IPS-18c (cell line): ENCODE measurements around the gene LAMA2.

Experiments
- H3K4me3 ChIP-seq: 2 replicates; pipeline ENCODE4 v1.7.0; 2013; ENCODE audit warnings: low read depth, mild to moderate bottlenecking, low read length, moderate library complexity; ENCODE audit not compliant: insufficient read depth
- H3K9me3 ChIP-seq: one replicate; pipeline ENCODE4 v1.6.1; 2013; ENCODE audit warnings: mild to moderate bottlenecking, low read length, moderate library complexity; ENCODE audit not compliant: control insufficient read depth, insufficient read depth

The LAMA2 gene

DNA sequence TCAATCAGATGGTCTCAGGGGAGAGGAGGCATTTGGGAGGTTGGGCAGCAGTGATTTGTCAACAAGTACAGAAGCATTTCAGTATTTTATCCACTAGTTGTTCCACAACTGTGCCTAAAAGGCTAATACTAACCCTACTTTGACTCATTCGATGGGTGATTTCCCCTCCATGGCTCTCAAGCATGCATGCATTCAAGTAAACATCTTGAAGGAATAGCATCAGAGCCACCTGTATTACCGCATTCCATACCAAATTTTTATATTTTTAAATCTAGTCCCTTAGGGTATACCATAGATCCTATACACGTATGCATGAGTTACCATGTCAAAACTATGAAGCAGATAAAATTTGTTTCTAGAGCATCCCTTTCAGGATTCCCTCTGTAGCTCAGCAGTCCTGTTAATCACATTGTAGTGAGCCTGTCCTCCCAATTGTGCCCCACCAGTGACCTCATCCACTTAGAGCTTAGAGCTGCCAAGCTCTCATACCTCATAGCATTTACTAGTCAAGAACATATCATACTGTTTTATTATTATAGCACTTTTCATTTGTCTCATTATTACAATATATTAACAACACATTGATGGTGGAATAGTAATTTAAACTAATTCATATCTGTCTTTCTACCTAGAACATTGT is 213.8 kb downstream of the LAMA2 start:
- Histone ChIP-seq H3K4me3 (no peak overlapping the region), H3K9me3 (no peaks in the 10 kb centered on the region)

DNA sequence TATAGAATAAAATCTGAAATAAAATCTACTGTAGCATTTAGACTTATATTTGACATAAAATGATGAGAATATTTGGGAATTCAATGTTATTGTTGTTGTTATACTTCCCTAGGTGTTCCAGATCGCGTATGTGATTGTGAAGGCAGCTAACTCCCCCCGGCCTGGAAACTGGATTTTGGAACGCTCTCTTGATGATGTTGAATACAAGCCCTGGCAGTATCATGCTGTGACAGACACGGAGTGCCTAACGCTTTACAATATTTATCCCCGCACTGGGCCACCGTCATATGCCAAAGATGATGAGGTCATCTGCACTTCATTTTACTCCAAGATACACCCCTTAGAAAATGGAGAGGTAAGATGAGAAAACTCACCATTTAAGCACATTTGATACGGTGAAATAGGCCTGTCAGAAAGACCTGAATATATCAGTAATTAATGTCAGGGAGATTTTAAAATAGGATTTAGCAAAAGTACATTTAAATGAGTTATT is 215.2 kb downstream of the LAMA2 start:
- Histone ChIP-seq H3K9me3 (no peaks in the 10 kb centered on the region), H3K4me3 (no peak overlapping the region)

DNA sequence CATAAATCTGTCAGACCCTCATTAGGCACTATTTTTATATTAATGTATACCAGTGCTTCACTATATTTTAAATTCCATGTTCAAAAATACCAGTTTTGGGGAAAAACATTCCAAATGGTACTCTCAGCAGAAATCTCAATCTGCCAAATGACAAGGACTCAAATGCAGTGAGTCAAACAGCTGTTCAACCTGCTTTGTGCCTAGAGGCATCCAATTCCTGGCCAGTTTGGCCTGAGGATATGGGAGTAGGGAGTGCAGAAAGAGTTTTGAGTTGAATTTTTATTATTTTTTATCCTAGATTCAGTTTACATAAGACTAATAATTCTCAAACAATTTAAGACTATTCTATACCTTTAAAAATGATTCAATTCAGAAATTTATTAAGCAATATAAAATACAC is 216.8 kb downstream of the LAMA2 start:
- Histone ChIP-seq H3K4me3 (no peak overlapping the region), H3K9me3 (no peaks in the 10 kb centered on the region)

DNA sequence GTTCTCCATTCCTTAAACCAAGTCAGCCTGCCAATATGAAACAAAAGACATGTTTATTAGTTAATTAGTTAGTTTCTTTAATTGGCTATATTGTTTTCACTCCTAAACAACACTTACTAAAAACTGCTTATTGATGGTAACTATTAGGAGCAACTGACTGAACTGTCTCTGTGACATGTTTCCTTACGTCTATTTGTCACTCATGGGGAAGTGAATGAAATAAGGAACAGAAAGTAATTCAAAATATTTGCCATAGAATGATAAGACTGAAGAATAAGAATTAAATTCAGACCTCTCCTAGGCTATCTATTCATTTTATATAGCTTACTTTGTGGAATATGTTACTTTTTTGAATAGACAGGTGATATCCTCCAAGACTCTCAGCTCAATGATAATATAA is 217.2 kb downstream of the LAMA2 start:
- no peak overlapping the region for H3K4me3 ChIP-seq
- H3K9me3 ChIP-seq = no peaks in the 10 kb centered on the region

DNA sequence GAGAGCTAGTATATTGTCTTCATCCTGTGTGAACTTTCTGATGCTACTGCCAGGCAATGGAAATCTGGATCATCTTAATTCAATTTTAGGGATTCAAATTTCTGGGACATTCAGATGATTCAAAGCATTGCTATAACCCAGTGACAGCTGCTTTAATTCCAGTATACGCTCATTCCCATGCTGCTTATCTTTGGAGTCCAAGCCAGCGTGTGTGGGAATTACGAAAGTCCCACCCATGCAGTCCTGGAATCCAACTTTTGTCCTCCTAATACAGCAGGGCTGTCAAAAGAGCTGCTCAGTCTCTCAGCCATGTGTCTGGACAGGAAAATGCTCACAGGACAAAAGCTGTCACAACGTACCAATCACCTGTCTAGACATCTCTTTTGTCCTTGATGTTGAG is 219.8 kb downstream of the LAMA2 start:
- Histone ChIP-seq H3K9me3 (no peaks in the 10 kb centered on the region), H3K4me3 (no peak overlapping the region)

DNA sequence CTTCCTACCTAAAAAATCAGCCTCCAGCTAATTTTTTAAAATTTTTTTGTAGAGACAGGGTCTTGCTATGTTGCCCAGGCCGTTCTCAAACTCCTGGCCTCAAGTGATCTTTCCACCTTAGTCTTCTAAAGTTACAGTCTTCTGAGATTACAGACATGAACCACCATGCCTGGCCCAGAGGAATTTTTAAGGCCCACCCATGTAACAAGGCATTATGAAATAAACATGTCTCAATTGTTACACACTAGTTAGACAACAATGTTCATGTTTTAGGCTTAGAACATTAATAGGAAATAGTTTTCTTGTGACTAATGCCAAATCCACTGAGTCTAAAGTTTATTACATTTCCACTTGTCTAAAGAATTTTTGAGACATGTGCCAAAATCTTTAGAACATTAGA is 221.2 kb downstream of the LAMA2 start:
- Histone ChIP-seq H3K4me3 (no peak overlapping the region), H3K9me3 (no peaks in the 10 kb centered on the region)

DNA sequence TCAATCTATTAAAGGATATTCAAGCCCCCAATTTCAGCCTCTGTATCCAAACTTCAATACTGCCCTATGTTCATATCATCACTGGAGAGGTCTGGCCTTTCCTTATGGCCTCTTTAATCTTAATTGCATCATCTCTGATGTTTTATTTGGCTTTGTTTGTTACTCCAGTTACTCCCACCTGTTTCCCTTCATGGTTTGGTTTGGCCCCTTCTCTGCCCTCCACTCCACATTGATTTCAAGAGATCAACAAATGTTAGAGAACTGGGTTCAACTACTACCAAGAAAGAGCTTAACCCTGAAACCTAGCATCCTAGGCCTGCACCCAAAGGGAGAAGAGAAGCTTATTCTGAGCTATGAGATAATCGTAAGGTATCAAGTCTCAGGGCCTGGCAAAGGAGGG is 221.6 kb downstream of the LAMA2 start:
- Histone ChIP-seq H3K4me3 (no peak overlapping the region), H3K9me3 (no peaks in the 10 kb centered on the region)

DNA sequence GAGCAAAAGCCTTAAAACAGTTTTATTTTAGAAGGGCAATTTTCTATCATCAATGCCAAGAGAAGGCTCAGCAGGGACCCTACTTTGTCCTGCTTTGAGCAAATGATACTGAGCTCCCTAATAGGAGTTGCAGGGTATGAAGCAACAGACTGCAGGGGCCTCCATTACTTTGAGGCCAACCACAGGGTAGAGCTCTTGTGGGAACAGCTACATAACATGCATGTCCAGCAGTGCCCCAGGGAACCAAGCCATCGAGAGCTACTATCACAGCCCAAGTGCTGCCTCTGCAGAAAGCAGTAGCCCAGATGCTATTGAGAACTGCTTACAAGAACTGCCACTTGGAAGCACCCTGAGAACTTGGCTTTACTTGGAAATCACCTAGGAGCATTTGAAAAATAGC is 222.1 kb downstream of the LAMA2 start:
- H3K9me3 ChIP-seq = no peaks in the 10 kb centered on the region

DNA sequence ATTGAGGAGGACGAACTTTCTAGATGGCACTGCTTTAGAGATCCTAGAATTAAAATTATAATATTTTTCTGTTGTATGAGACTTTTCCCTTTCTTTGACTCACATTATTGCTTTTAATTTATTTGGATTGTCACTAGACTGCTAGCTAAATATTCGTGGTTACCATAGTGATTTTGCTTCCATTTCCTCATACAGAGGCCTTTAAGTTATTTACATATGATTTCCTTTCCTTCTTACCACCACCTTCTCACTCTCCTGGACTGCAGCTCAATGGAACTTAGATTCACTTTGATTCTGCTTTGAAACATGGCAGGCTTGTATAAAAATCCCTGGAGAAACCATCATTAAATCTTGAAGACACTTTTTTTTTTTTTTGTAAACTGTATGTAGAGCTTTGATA is 222.9 kb downstream of the LAMA2 start:
- H3K4me3 ChIP-seq = no peak overlapping the region
- H3K9me3 ChIP-seq = no peaks in the 10 kb centered on the region

More for the DNA sequence above, 222.1 kb downstream of the LAMA2 start:
- H3K4me3 ChIP-seq = no peak overlapping the region

DNA sequence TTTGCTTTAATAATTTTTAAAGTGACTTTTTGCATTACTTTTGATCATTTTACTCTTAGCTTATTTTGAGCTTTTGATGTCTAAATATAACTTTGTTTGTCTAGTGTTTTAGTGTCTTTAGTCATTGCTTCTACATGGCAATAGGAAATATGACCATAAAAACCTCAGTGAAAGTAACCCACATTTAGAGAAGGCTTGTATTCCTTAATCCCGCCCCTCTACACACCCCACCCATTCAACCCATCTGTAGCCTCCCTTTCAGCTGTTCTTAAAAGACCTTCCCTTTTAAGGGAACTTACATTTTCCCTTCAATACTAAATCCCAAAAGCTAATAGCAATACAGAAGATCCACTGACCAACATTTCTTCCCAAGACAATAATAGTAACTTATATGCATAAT is 225.4 kb downstream of the LAMA2 start:
- H3K9me3 ChIP-seq = no peaks in the 10 kb centered on the region

DNA sequence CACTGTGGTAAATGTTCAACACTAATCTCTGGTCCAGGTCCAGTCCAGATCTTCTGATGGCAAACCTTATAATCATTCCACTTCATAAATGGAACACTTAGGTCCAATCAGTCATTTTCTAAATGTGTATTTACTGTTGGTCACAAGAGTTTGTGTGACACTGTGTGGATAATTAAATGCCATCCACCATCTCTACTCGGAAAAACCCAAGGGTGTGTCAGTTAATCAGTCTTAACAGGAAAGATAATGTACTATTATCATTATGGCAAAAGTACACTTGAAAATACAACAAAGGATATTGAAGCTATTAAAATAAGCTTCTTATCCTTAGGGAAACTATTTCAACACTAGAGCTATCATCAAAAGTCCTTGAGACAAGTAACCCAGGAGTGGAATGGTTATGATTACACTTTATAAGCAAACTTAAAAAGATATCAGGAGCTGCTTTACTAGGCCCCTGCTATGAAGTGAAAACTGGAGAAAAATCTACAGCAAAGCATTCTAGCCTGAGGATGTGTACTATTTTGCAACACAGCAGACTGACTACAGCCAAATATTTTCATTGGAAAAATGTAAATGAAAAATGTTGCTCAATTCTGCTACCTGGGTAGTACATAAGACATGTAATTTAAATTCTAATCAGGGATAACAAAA is 227.9 kb downstream of the LAMA2 start:
- Histone ChIP-seq H3K4me3 (no peak overlapping the region), H3K9me3 (no peaks in the 10 kb centered on the region)

More for the DNA sequence above, 225.4 kb downstream of the LAMA2 start:
- no peak overlapping the region for H3K4me3 ChIP-seq

DNA sequence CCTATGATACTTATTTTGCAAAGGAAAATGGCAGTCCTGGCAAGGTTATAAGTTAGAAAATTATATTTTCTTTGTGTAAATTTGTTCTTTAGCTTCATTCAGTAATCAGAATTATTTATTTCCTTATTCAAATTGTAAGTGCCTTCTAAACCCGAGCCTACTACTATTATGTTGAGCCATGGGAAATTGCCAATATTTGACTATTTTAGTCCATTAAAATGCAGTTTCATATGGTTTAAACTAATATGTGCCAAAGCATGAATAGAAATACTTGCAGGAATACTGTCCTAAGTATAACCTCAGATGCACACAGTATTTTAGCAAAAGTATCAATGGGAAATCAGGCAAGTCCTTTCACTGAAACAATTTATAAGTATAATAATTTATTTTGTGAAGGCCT is 228.4 kb downstream of the LAMA2 start:
- no peaks in the 10 kb centered on the region for H3K9me3 ChIP-seq
- no peak overlapping the region for H3K4me3 ChIP-seq

DNA sequence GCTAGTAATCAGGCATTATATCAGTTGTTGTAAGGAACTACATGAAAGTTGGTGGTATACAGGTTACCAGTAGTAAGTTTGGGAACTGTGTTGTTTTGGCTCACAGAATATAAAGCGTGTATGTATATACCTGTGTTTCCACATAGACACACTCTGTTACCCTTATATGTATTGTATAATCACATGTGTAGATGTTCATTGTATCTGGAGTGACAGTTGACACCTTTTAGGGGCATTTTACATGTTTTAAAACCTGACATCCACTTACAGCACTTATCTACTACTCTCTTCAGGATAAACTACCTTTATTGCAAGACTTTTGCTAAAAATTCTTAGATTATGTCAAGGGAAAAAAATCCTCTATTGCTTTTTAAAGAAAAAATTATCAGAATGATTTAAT is 228.9 kb downstream of the LAMA2 start:
- H3K4me3 ChIP-seq = no peak overlapping the region
- no peaks in the 10 kb centered on the region for H3K9me3 ChIP-seq

DNA sequence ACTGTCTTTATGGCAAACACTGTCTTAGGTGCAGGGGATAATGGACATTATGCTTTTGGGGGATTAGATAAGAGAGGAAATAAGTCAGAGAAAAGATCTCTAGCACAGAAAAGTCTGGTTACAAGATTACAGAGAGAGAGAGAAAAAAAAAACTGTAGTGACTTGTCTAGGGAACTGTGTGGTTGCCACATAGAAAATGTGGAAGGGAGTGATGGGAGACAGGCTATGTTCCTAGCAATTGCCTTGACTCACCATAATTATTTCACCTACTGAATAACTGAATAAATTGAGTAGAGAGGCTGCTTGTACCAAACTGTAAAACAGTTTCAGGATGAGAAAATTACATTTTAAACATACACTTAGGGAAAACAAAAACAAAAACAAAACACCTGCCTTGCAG is 229.7 kb downstream of the LAMA2 start:
- Histone ChIP-seq H3K4me3 (no peak overlapping the region), H3K9me3 (no peaks in the 10 kb centered on the region)

DNA sequence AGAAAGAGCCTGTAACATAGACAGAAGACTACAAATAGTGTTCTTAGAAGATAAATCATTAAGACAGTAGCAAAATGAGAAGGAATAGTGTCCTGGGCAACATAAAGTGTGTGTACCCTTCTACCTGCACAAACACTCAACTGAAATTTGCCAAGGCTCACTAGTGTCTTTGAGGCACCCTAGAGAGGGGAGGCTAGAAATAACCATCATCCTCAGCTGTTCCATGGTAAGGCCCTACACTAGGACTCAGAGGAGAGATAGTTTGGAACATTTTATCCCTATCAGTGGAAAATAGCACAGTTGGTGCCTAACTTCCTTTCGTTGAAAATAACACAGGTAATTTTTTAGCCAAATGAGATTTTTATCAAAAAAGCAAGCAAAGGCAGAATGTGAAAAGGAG is 230.7 kb downstream of the LAMA2 start:
- no peaks in the 10 kb centered on the region for H3K9me3 ChIP-seq
- no peak overlapping the region for H3K4me3 ChIP-seq

DNA sequence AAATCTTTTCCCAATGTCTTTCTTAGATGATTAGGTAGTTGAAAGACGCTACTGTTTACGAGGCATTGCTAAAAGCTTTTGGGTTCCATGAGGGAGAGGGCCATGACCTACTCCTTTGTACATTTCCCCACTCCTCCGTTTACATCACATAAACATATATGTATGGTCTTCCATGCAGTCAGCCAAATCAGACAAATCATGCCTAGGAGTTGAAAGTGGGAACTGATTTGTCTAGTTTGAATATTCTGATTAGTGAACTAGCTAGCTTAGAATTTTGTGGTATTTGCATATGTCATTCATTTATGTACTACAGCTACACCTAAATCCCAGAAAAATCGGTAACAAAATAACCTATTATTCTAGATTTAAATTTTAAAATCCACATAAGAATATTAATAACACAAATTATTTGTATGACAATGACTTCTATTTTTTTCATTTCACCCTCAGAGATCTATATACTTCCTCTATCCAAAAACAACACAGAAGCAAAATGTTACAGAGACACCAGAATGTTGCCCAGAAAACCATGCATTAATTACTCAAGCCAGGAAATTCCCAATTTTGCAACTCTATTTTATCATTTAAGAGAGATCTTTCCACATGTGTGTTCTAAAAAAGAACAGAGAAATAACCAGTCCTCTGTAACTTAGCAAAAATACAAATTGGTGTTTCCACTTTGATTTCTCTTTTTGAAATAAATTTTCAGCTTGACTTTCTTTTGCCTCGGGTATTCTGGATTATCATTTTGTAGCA is 231.9 kb downstream of the LAMA2 start:
- Histone ChIP-seq H3K4me3 (no peak overlapping the region), H3K9me3 (no peaks in the 10 kb centered on the region)

DNA sequence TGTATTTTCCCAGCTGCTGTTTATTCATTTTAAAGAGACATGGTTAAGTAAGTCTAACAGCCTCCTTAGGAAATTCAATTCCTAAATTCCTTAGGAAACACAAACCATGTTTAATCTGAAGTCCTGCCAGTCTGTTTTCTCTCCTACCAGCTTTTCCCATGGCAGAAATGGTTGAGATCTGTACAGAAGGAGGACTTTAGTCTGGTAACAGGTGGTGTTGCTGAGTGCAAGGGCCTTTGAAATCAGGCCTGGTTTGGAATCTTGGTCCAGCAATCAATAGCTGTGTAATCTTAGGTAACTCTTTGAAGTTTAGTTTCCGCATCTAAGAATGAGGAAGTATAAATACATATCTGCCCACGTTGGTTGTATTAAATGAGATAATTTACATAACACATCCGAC is 232.5 kb downstream of the LAMA2 start:
- H3K4me3 ChIP-seq = no peak overlapping the region
- H3K9me3 ChIP-seq = no peaks in the 10 kb centered on the region

DNA sequence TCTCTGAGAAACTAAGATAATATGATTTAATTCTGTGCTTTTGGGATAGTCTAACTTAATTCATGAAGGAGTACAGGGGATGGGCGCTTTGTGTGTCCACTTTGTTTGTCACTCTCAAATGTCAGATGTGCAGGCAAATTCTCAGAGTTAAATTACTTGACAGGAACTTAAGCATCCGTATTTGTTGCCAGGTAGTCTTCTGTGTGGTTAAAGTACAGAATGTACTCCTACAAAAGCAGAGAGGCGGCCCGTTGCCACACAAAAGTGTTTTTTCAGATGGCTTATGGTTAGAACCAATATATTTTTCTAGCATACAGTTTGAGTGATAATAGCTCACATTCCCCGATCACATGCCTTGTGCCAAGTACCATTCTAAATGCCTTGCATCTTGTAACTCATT is 234.4 kb downstream of the LAMA2 start:
- H3K4me3 ChIP-seq = no peak overlapping the region
- no peaks in the 10 kb centered on the region for H3K9me3 ChIP-seq
